HG03045 (cell line): ENCODE data around the gene IRX4.
"Not testable (repeated sequence)": the region's sequence is repeated elsewhere in the genome, so short reads cannot be mapped to it uniquely, and the experiment has no call there.

Source experiments
- ATAC-seq: cut with Tn5 transposase; IDR thresholded peaks from one replicate; pipeline ENCODE4 v1.9.1; 2021; ENCODE audit warnings: mild to moderate bottlenecking, moderate library complexity; ENCODE audit not compliant: unreplicated experiment

Gene IRX4

GRCh38 chr5:1860949-1861348 is 21.8 kb downstream of the IRX4 start:
- no peak for ATAC-seq

GRCh38 chr5:1860021-1860610 is 22.6 kb downstream of the IRX4 start:
- no peak for ATAC-seq

- ATAC-seq: no peak
Observed at GRCh38 chr5:1859099-1859498, 23.6 kb downstream of the IRX4 start.

- no peak for ATAC-seq
Observed at GRCh38 chr5:1858436-1858835, 24.3 kb downstream of the IRX4 start.

GRCh38 chr5:1857256-1857600 is 25.5 kb downstream of the IRX4 start:
- ATAC-seq: no peak

- no peak for ATAC-seq
Observed at GRCh38 chr5:1856596-1857255, 26.0 kb downstream of the IRX4 start.

GRCh38 chr5:1855596-1855995 is 27.1 kb downstream of the IRX4 start:
- no peak for ATAC-seq

GRCh38 chr5:1855075-1855474 is 27.6 kb downstream of the IRX4 start:
- ATAC-seq: no peak

- no peak for ATAC-seq
Observed at GRCh38 chr5:1853531-1853930, 29.2 kb downstream of the IRX4 start.

- no peak for ATAC-seq
Observed at GRCh38 chr5:1852324-1852947, 30.3 kb downstream of the IRX4 start.

GRCh38 chr5:1851290-1851934 is 31.3 kb downstream of the IRX4 start:
- ATAC-seq: no peak

- no peak for ATAC-seq
Observed at GRCh38 chr5:1850324-1851154, 32.2 kb downstream of the IRX4 start.

GRCh38 chr5:1847611-1848010 is 35.1 kb downstream of the IRX4 start:
- no peak for ATAC-seq

GRCh38 chr5:1847056-1847455 is 35.7 kb downstream of the IRX4 start:
- no peak for ATAC-seq

GRCh38 chr5:1846583-1846982 is 36.1 kb downstream of the IRX4 start:
- no peak for ATAC-seq

- no peak for ATAC-seq
Observed at GRCh38 chr5:1845696-1846095, 37.0 kb downstream of the IRX4 start.

GRCh38 chr5:1844708-1845436 is 37.9 kb downstream of the IRX4 start:
- no peak for ATAC-seq

GRCh38 chr5:1843761-1844160 is 39.0 kb downstream of the IRX4 start:
- ATAC-seq: not testable (repeated sequence)

- no peak for ATAC-seq
Observed at GRCh38 chr5:1842004-1842819, 40.5 kb downstream of the IRX4 start.
